Upper lobe of left lung (tissue), 4 donors: ENCODE measurements around the gene IQCM.

Experiments used
- CTCF ChIP-seq, 6 experiments: fragments of 450-650 bp in 4 of 6; fragments of 200-600 bp in 2 of 6; sonication (generic) in 2 of 6; IDR thresholded peaks; one replicate each; pipeline ENCODE4 v1.5.1; 2016 to 2019; ENCODE audit warnings: antibody characterized with exemption in 6 of 6
- POLR2A ChIP-seq, 4 donors: fragments of 450-650 bp; IDR thresholded peaks; one replicate each; pipeline ENCODE4 v1.5.1; 2016 to 2017; ENCODE audit warnings: antibody characterized with exemption in 4 of 4, mild to moderate bottlenecking in 2 of 4
- POLR2AphosphoS5 ChIP-seq, 2 donors: sonication (generic); formaldehyde crosslinking; IDR thresholded peaks; one replicate each; pipeline ENCODE4 v1.5.1; 2017; ENCODE audit warnings: antibody characterized with exemption in 2 of 2

DNA sequence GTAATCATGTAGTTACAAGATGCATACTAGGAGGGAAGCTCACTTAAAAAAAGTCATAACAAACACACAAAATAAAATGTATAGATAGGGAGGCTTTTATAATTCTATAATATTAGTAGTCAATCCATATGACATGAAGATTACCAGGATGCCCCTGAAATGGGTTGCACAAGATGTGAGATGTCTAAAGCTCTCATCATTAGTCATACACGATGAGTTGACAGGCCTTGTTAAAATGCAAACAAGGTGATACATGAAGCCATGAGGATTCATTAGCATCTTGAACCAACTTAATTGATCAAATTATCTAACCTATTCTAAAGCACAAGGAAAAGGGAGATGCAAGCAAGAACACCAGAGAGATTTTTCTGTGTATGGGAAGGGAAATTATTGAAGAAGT lies 470.2 kb downstream of the IQCM start:
- TF ChIP-seq CTCF (IDR thresholded peaks at IDR 0.05) (no peak), POLR2AphosphoS5 (IDR thresholded peaks at IDR 0.05) (no peak), POLR2A (IDR thresholded peaks at IDR 0.05) (no peak)
